HG03060 (cell line): ENCODE measurements around the gene FNDC1.
"Not testable (repeated sequence)": the region's sequence is repeated elsewhere in the genome, so short reads cannot be mapped to it uniquely, and the experiment has no call there.

Experiments
- ATAC-seq: cut with Tn5 transposase; IDR thresholded peaks from one replicate; pipeline ENCODE4 v1.9.1; 2021; ENCODE audit warnings: low read depth, moderate number of reproducible peaks; ENCODE audit not compliant: unreplicated experiment

The FNDC1 gene

DNA sequence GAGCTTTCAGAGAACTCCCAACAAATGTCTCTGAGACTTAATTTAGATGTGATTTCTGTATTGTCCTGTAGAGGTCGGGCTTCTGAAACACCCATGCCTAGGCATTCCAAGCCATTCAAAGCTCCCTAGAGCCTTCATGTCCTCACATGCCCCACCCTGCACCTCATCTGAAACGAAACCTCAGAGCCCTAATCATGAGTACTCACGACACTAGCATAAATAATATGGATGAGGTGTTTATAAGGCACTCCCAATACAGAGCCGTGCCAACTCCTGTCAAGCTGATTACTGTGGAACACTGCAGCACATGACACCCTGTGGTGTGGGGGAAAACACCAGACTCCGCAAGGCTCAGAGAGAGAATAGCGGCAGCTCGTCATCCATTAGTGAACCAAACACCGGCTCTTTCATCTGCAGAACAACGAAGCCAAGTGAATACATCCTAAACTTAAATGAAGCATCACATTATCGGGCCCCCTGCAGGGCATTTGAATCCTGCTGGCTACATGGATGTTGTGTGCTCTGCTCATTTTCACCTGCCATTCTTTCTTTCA, 83.8 kb downstream of the FNDC1 start:
- no peak for ATAC-seq

DNA sequence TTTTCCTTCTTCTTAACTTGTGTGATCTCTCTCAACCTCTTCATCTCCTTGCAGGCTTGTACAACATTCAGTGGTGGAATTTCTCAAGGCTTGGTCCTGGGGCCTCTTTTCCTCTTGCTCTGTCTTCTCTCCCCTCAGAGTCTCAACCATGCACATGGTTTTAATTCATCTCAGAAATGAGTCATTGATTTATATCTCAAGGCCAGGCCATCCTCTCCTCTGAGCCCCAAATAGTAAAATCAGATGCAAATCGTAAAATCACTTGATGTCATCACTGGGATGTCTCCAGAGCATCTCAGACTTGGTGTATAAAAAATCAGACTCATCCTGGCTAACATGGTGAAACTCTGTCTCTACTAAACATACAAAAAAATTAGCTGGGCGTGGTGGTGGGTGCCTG, 85.0 kb downstream of the FNDC1 start:
- ATAC-seq: no peak

DNA sequence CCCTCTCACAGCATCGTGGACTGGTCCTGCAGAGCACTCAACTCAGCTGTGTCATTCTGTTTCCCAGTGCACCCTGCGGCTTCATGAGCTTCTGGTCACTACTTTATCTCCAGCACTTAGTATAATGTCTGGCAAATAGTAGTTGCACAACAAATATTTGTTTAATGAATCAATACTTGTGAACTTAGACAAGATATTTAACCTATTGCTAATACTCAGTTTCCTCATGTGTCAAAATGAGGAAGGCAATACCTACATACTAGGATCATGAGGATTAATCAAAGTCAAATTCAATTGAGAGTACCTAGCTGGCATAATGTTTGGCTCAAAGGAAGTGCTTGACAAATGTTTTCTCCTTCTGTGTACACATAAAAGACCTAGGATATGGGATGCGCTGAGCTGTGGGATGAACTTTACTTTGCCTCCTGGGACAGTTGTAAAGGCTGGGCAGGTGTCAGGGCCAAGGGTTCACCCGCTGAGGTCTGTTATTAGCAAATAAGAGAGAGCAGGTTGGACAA, 86.3 kb downstream of the FNDC1 start:
- no peak for ATAC-seq

DNA sequence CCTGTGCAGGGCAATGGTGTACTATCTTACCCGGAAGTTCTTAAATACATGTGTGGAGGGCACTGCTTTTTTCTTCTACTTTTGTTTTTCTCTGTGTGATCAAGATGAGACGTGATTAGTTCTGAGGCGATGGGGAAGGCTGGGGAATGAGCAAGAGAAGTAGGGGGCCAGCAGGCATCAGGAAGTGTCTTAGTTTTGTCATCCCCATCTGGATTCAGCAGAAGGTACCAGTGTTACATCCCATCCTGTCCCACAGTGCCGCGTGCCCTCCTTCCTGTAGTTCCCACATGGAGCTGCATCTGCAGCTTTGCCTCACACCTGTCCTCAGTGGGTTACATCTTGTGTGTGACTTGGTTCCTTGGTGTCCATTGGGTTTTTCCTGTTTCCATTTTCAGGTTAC, 86.9 kb downstream of the FNDC1 start:
- ATAC-seq: no peak

DNA sequence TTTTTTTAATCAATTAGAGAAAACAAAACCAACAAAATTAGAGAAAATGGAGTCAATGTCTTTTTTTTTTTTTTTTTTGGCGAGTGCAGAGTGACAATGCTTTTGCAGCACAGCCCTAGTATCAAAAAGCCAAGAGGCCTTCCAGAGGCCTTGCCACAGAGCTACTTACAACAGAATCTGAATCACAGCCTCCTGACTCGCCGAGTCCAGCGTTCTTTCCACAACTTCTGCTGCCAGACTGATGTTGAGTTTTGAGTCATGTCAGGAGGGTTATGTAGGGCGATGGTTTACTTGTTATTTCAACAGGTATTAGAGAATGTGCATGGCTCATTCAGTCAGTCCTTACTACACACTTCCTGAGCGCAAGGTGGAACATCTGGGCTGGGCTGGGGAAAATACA, 88.6 kb downstream of the FNDC1 start:
- ATAC-seq: no peak

DNA sequence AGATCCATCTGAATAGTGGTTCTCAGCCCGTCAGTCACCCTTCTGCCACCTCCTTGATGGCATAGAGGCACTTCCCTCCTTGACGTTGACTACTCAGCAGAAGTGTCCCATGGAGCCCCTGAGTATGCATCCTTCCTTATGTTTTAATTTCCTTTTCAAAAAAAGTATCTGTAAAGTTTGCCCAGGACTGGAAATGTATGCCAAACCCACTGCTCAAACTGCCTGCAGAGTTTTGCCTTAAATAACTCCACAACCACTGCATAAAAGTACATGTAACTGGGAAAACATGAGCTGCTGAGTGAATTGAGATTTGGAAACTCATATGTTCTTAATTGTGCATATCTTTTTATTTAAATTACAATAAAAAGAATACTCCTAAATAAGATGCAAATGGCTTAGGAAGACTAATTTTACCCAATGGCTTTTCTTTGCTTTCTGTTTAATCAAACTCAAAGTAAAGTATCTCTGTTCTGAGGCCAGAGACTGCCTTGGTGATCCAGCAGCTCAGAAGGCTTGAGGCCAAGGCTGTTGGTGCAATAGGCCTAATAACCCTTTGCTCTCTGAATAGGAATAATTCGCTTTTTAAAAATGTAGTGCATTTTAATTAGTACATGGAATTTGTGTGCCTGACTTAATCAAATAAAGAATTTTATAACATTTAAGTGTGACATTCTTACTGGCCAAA, 90.4 kb downstream of the FNDC1 start:
- ATAC-seq: no peak

DNA sequence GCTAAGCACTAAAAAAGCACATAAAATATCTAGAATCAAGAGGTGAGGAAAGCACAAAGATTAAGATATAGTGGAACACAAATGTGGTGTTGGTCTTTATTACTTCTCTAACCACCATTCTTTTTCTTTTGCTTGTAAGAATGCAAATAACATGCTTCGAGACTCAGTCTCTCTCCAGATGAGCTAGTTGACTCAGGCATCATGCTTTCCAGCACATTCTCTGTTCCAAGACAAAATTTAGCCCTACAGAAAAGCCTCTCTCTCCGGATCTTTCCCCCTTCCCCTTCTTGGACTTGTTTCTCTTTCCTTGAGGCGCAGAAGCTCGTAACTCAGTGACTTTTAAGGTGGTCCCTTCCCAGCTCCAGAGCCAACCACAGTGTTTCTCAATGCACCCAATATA, 91.0 kb downstream of the FNDC1 start:
- no peak for ATAC-seq

DNA sequence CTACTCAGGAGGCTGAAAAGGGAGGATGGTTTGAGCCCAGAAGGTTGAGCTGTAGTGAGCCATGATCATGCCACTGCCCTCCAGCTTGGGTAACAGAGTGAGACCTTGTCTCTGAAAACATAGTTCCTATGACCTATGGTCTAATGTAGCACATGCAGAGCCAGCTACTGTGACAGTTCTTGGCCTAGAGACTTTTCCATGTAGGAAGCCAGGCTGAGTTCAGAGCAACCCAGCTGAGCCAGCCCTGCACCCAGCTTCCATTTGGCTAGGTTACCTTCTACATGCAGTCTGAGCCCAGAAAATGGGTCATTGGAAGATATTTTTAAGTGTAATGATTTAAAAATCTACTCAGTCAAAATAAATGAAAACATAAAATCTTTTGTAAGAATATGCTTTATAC, 92.8 kb downstream of the FNDC1 start:
- no peak for ATAC-seq

DNA sequence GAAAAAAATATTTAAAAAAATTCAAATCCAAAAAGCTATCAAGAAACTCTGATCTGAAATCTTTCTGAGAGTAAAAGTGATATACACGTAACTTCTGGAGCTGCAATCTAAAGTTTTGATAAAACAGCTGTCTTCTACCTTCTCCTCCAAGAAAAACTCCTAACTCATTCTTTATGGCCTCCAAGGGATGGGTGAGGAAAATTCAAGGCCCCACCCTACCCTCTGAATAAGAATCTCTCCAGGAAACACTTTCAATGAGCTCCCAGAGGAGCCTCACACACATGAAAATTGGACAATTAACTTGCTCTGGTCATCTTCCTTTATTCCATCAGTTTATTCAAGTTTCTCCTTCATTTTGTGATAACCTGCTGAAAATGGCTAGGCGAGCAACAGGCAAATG, 93.4 kb downstream of the FNDC1 start:
- ATAC-seq: no peak

DNA sequence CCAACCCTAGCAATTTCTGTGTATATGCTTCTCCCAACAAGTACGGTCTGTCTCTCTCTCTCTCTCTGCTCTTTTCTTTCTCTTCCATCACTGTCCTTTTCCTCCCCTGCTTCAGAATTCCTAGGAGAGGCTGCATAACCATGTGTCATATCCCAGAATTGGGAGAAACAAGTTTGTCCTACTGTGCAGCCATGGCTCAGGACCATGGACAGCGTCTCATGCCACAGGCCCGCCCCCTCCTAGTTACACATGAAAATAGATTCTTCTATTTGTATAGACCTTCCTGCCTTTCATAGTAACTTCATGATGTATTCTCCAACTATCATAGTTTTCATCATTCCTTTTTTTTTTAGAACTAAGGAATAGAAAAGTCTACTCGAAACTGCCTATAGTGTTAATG, 98.0 kb downstream of the FNDC1 start:
- ATAC-seq: no peak

DNA sequence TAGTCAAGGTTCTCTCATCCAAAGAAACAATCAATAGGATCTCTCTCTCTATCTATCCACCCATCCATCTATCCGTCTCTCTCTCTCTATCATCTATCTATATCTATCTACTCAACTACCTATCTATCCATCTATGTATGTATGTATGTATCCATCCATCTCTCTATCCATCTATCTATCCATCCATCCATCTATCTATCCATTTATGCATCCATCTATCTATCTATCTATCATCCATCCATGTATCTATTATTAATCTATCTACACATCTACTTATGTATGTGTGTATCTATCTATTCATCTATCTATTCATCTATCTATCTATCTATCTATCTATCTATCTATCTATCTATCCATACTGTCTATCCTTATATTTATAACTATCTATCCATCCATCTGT, 99.3 kb downstream of the FNDC1 start:
- no peak for ATAC-seq

DNA sequence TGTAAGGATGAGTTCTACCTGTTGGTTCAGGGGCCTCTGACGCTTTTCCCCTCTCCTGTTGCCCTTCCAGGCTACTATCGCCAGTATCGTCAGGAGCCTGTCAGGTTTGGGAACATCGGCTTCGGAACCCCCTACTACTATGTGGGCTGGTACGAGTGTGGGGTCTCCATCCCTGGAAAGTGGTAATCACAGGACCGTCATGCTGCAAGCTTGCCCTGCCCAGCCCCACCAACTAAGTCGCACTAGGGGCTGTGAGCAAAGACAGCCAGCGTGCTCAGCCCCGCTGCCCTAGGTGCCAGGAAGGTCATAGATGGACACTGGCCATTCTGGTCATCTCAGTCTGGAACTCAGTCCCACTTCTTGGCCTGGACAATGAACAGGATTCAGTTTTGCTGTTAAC, 102.1 kb downstream of the FNDC1 start:
- ATAC-seq: no peak

DNA sequence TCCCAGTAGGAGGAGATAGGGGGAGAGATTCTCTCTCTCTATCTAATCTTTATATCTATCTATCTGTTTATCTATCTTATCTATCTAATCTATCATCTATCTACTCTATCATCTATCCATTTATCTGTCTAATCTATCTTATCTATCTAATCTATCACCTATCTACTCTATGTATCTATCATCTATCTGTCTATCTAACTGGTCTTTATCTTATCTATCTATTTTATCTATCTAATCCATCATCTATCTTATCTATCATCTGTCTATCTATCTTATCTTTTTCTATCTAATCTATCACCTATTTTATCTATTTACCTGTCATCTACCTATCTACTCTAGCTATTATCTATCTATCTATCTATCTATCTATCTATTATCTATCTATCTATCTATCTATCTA, 109.4 kb downstream of the FNDC1 start:
- ATAC-seq: no peak

DNA sequence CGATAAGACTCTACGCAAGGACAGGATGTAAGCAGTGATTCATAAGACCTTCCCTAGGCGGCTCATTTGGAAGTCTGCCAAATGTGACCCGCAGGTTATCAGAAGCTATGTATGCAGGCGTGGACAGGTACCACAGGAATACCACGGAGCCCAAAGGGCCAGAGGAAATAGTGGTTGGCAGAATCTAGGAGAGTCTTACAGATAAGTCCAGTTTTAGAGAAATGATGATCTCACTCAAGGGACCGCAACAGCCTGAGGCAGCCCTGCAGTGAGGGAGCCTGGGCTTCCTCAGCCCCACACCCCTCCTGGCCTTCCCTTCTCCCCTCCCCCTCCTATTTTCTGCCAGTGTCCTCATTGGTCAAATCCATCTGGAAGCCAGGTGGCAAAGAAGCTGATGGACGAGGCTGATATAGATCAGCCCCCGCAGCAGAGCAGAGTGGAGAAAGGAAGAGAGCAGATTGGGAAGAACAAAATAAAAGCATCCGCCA, 110.6 kb downstream of the FNDC1 start:
- ATAC-seq: no peak

DNA sequence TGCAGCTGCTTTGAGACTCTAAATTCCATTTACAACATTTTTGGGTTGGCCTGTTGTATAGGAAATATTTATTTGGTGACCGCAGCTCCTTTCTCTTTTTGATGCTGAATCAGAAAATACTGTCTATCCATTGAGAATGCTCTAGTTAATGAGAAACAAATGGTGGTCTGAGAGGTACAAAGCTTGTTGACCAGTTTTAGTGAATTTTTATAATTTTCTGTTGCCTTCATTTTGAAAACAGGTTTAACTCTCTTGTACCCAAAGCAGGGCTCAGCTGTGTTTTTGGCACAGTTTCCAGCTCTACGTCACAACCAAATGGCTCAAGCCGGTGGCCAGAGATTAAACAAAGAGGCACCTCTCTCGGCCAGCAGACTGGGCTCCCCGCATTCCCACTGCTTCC, 113.2 kb downstream of the FNDC1 start:
- no peak for ATAC-seq

DNA sequence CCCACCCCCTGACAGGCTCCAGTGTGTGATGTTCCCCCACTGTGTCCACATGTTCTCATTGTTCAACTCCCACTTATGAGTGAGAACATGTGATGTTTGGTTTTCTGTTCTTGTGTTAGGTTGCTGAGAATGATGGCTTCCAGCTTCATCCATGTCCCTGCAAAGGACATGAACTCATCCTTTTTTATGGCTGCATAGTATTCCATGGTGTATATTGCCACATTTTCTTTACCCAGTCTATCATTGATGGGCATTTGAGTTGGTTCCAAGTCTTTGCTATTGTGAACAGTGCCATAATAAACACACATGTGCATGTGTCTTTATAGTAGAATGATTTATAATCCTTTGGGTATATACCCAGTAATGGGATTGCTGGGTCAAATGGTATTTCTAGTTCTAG, 115.5 kb downstream of the FNDC1 start:
- not testable (repeated sequence) for ATAC-seq

DNA sequence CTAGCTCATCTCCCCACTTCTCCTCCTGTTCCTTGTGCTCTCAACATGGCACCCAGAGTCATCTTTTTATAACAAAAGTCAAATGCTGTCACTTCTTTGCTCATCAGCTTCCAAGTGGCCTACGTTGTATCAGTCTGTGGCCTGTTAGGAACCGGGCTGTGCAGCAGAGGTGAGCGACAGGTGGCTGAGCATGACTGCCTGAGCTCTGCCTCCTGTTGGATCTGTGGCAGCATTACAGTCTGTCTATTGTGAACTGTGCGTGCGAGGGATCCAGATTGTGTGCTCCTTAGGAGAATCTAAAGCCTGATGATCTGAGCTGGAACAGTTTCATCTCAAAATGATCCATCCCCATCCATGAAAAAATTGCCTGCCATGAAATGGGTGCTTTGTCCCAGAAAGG, 129.6 kb downstream of the FNDC1 start:
- no peak for ATAC-seq

DNA sequence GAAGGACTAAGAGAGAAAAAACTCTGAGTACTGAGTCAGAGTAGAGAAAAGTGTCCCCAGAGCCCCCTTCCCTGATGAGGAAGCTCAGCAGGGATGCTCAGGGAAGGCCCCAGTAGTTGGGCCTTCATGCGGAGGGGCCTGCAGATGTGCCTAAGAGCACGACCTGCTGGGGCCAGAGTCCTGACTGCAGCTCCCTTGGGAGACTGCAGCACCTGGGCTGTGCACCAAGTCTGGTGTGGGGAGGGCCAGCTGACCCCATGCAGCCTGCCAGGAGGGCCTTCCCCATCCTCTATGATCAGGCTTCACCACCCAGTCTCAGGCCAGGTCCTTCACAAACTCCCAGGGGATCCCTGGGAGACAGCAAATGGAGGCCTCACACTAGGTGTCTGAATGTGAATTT, 130.4 kb downstream of the FNDC1 start:
- ATAC-seq: no peak

DNA sequence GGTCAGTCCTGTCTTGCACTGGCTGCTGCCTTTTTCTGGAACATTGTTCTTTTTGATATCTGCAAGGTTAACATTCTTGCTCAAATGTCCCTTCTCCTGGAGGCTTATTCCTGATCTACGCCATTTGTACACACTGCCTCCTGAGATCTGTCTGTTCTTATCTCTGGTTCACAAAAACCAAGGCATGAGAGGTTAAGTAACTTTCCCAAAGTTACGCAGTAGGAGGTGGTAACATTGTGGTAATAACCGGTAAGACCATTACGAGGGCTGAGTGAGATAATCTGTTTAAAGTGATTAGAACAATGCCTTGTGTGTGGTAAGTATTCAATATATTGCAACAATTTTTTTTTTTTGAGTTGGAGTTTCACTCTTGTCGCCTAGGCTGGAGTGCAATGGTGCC, 132.1 kb downstream of the FNDC1 start:
- no peak for ATAC-seq

DNA sequence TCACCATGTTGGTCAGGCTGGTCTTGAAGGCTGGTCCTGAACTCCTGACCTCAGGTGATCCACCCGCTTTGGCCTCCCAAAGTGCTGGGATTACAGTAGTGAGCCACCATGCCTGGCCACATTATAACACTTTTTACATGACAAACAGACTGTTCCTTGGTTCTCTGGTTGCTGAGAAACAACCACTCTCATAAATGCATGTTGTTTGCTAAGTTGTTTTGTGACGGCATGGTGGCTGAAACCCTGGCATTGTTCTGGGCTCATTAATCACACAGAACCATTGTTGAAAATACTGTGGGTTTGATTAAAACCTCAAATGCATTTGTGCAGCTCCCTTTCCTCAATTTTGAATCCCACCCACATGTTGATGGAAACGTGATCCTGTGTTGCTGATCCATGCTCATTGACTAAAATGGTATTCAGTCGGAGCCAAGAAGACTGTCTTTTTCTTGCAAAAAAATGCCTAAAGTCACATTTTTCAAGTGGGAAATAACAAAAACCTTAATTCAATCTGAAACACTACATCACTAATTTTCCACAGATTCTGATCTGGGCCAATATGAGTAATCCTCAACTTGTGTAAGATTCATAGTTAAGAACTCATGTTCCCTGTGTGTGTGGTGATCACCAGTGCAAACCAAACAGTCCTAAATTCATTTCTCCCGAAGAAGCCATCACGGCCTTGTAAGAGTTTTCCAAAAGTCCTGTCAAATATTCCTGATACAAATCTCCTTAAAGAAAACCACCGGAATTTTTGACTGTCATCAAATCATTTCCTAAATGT, 132.8 kb downstream of the FNDC1 start:
- ATAC-seq: no peak

DNA sequence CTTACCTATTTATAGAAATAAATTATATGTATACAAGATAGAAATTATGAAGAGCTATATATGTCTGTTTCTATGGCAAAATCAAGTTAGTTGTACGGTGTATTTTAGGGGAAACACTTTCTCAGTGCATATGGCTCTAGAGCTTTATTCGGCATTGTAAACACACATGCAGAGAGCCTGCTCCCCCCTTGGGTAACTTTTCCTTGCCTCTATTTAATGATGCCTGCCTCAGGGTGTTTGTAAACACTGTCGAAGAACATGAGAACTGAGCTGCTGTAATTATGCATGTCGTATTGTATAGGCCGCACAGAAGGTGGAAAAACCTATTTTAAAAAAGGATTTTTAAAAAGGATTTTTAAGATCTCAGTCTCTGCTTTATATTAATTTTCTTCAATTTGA, 133.4 kb downstream of the FNDC1 start:
- no peak for ATAC-seq

DNA sequence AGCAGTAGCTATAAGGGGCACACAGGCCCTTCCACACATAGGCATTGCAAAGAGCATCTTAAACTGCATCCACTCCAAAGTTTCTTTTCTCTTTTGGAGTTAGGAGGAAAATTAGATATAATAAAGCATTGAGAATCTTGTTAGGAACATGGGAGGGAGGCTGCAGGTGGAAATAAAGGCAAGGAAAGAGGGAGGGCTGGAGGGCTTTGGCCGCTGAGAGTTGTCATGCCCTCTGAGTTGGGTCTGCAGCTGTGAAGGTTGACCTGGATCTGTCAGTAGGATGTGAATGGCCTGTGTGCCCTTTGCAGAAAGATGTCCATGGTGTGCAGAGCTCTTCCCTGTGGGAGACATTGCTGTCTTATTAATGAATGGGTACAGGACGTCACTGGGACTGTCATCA, 134.0 kb downstream of the FNDC1 start:
- ATAC-seq: no peak
